ENCODE measurements around the gene GHR.

GHR gene

DNA sequence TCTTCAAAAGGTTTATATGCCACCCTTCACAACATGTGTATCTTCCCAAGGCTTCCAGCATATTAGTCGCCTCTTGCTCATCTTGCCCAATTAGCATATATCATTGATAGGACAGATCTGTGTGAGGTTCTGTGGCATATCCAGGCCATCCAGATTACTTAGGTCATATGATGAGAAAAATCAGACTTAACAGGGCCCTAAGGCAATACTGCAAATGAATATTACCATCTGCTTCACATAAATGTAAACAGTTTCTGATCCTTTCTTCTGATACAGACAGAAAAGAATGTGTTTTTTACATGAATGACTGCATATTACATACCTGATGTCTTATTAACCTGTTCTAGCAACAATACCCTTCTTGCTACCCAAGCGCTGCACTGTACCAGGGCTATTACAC, 41.3 kb upstream of the GHR start:
- Histone ChIP-seq H3K4me1 (ENCODE audit: insufficient read depth, low read length) (no peaks in the 10 kb centered on the region), H3K36me3 (ENCODE audit: insufficient read depth, low read length) (no peaks in the 10 kb centered on the region), H2AFZ (ENCODE audit: low read depth, low read length) (no peak overlapping the region), H3K27ac (ENCODE audit: low read length) (no peak overlapping the region), H3K4me3 (ENCODE audit: low read depth in 1 of 2, low read length in 2 of 2) (no peak overlapping the region), H3K27me3 (ENCODE audit: insufficient read depth, low read length, poor library complexity) (no peaks in the 10 kb centered on the region), H3K9ac (ENCODE audit: low read depth, low read length) (no peak overlapping the region), H3K4me2 (ENCODE audit: insufficient read depth, low read length) (no peak overlapping the region), H4K20me1 (ENCODE audit: insufficient read depth, low read length) (no peaks in the 10 kb centered on the region), H3K9me3 (ENCODE audit: insufficient read depth, low read length, severe bottlenecking) (no peaks in the 10 kb centered on the region), H3K79me2 (ENCODE audit: insufficient read depth, low read length) (no peaks in the 10 kb centered on the region)
- TF ChIP-seq EZH2 (IDR thresholded peaks at IDR 0.05; ENCODE audit: borderline replicate concordance, low read depth, low read length, severe bottlenecking) (no peak), CTCF (IDR thresholded peaks at IDR 0.05; ENCODE audit: borderline replicate concordance, extremely low read depth, low read length, poor library complexity, severe bottlenecking) (no peak)
- ATAC-seq (ENCODE audit: insufficient read depth, low read depth) (no peak), DNase-seq (no peak)

DNA sequence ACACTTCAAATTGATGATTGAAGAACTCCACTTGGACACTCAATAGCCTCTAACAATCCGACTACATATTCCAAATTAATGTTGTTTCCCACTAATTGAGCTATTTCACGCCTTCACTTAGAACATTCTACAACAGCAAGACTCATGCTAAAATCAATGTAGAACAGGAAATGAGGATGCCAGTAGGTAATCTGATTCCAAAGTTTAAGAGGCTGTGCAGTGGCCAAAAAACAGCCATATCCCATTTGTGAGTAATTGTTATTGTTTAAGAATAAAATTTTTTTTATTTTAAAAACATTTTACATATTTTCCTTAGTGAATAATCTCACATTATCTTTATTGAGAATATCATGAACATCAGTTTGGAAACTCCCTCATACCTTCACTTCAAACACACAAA, 35.7 kb upstream of the GHR start:
- H3K9me3 ChIP-seq (ENCODE audit: insufficient read depth, low read length, severe bottlenecking), result peaks cover 2% of the 10 kb centered on the region
- H3K27me3 ChIP-seq (ENCODE audit: insufficient read depth, low read length, poor library complexity), result no peaks in the 10 kb centered on the region
- H3K4me1 ChIP-seq (ENCODE audit: insufficient read depth, low read length), result no peaks in the 10 kb centered on the region
- ATAC-seq (ENCODE audit: insufficient read depth, low read depth) (no peak), DNase-seq (no peak)
- H2AFZ ChIP-seq (ENCODE audit: low read depth, low read length), result no peak overlapping the region
- no peak overlapping the region for H3K4me2 ChIP-seq (ENCODE audit: insufficient read depth, low read length)
- H4K20me1 ChIP-seq (ENCODE audit: insufficient read depth, low read length), result no peaks in the 10 kb centered on the region
- H3K4me3 ChIP-seq (ENCODE audit: low read depth in 1 of 2, low read length in 2 of 2), result no peak overlapping the region
- TF ChIP-seq CTCF (IDR thresholded peaks at IDR 0.05; ENCODE audit: borderline replicate concordance, extremely low read depth, low read length, poor library complexity, severe bottlenecking) (no peak), EZH2 (IDR thresholded peaks at IDR 0.05; ENCODE audit: borderline replicate concordance, low read depth, low read length, severe bottlenecking) (no peak)
- H3K36me3 ChIP-seq (ENCODE audit: insufficient read depth, low read length), result no peaks in the 10 kb centered on the region
- no peak overlapping the region for H3K27ac ChIP-seq (ENCODE audit: low read length)
- no peak overlapping the region for H3K9ac ChIP-seq (ENCODE audit: low read depth, low read length)
- H3K79me2 ChIP-seq (ENCODE audit: insufficient read depth, low read length), result no peaks in the 10 kb centered on the region

GRCh38 chr5:42390115-42390514, 33.1 kb upstream of the GHR start:
- no peak for DNase-seq
- Histone ChIP-seq H3K4me1 (ENCODE audit: insufficient read depth, low read length) (no peaks in the 10 kb centered on the region), H3K79me2 (ENCODE audit: insufficient read depth, low read length) (no peaks in the 10 kb centered on the region), H3K36me3 (ENCODE audit: insufficient read depth, low read length) (no peaks in the 10 kb centered on the region), H3K9ac (ENCODE audit: low read depth, low read length) (no peak overlapping the region), H3K27me3 (ENCODE audit: insufficient read depth, low read length, poor library complexity) (no peaks in the 10 kb centered on the region), H4K20me1 (ENCODE audit: insufficient read depth, low read length) (no peaks in the 10 kb centered on the region), H3K4me2 (ENCODE audit: insufficient read depth, low read length) (no peak overlapping the region), H3K27ac (ENCODE audit: low read length) (no peak overlapping the region), H3K4me3 (ENCODE audit: low read depth in 1 of 2, low read length in 2 of 2) (no peak overlapping the region), H3K9me3 (ENCODE audit: insufficient read depth, low read length, severe bottlenecking) (peaks cover 7% of the 10 kb centered on the region), H2AFZ (ENCODE audit: low read depth, low read length) (no peak overlapping the region)
- ATAC-seq (ENCODE audit: insufficient read depth, low read depth), result no peak
- TF ChIP-seq EZH2 (IDR thresholded peaks at IDR 0.05; ENCODE audit: borderline replicate concordance, low read depth, low read length, severe bottlenecking) (no peak), CTCF (IDR thresholded peaks at IDR 0.05; ENCODE audit: borderline replicate concordance, extremely low read depth, low read length, poor library complexity, severe bottlenecking) (no peak)

- DNase-seq, result no peak
- Histone ChIP-seq H2AFZ (ENCODE audit: low read depth, low read length) (no peak overlapping the region), H3K27me3 (ENCODE audit: insufficient read depth, low read length, poor library complexity) (no peaks in the 10 kb centered on the region), H3K36me3 (ENCODE audit: insufficient read depth, low read length) (no peaks in the 10 kb centered on the region), H4K20me1 (ENCODE audit: insufficient read depth, low read length) (no peaks in the 10 kb centered on the region), H3K4me3 (ENCODE audit: low read depth in 1 of 2, low read length in 2 of 2) (no peak overlapping the region), H3K9me3 (ENCODE audit: insufficient read depth, low read length, severe bottlenecking) (peaks cover 7% of the 10 kb centered on the region), H3K27ac (ENCODE audit: low read length) (no peak overlapping the region), H3K9ac (ENCODE audit: low read depth, low read length) (no peak overlapping the region), H3K4me2 (ENCODE audit: insufficient read depth, low read length) (no peak overlapping the region), H3K4me1 (ENCODE audit: insufficient read depth, low read length) (no peaks in the 10 kb centered on the region), H3K79me2 (ENCODE audit: insufficient read depth, low read length) (no peaks in the 10 kb centered on the region)
- ATAC-seq (ENCODE audit: insufficient read depth, low read depth), result no peak
- TF ChIP-seq CTCF (IDR thresholded peaks at IDR 0.05; ENCODE audit: borderline replicate concordance, extremely low read depth, low read length, poor library complexity, severe bottlenecking) (no peak), EZH2 (IDR thresholded peaks at IDR 0.05; ENCODE audit: borderline replicate concordance, low read depth, low read length, severe bottlenecking) (no peak)
Measured at GRCh38 chr5:42392917-42393316, 30.3 kb upstream of the GHR start.

Data from DND-41 (cell line).